Esophagus muscularis mucosa (tissue), 4 donors: ENCODE data around the gene EPSTI1. TPM values are rescaled to one million over a fixed set of nuclear protein-coding genes. Genes with fewer than 3 reads are reported as not detected.

ENCODE experiments used
- DNase-seq: peaks from one replicate; pipeline ENCODE4 v3.0.0-alpha.2; 2017; ENCODE audit errors: extremely low spot score
- H3K27ac ChIP-seq, 4 donors: fragments of 200-600 bp; sonication (generic); replicated peaks in 1 of 4; 1 replicate in 3 of 4; 2 replicates in 1 of 4; pipeline ENCODE4 v1.5.1; 2016 to 2019; ENCODE audit warnings: mild to moderate bottlenecking in 1 of 4
- H3K27me3 ChIP-seq, 4 donors: fragments of 200-600 bp; sonication (generic); one replicate each; pipeline versions ENCODE4 v1.5.1 to v1.6.0; 2016 to 2019
- H3K36me3 ChIP-seq, 4 donors: fragments of 200-600 bp; sonication (generic); one replicate each; pipeline ENCODE4 v1.5.1; 2016 to 2019
- H3K4me1 ChIP-seq, 4 donors: fragments of 200-600 bp; sonication (generic); one replicate each; pipeline ENCODE4 v1.5.1; 2016 to 2019
- H3K4me3 ChIP-seq, 4 donors: fragments of 200-600 bp; sonication (generic); 1 replicate in 2 of 4; 2 replicates in 2 of 4; pipeline ENCODE4 v1.5.1; 2016 to 2019; ENCODE audit warnings: mild to moderate bottlenecking in 4 of 4, moderate library complexity in 1 of 4
- H3K9me3 ChIP-seq, 4 donors: fragments of 200-600 bp; sonication (generic); 1 replicate in 3 of 4; 2 replicates in 1 of 4; pipeline ENCODE4 v1.5.1; 2016 to 2019
- CTCF ChIP-seq, 3 experiments: fragments of 200-600 bp in 2 of 3; fragments of 450-650 bp in 1 of 3; sonication (generic) in 2 of 3; IDR thresholded peaks; one replicate each; pipeline ENCODE4 v1.5.1; 2017 to 2019; ENCODE audit warnings: antibody characterized with exemption in 3 of 3, mild to moderate bottlenecking in 2 of 3, moderate library complexity in 1 of 3
- EP300 ChIP-seq: sonication (generic); formaldehyde crosslinking; IDR thresholded peaks from one replicate; pipeline ENCODE4 v1.6.1; 2017; ENCODE audit warnings: antibody characterized with exemption
- POLR2A ChIP-seq: fragments of 450-650 bp; IDR thresholded peaks from one replicate; pipeline ENCODE4 v1.6.1; 2017; ENCODE audit warnings: antibody characterized with exemption, moderate library complexity, mild to moderate bottlenecking, low read depth
- POLR2AphosphoS5 ChIP-seq, 2 donors: sonication (generic); formaldehyde crosslinking; IDR thresholded peaks; one replicate each; pipeline ENCODE4 v1.6.1; 2017; ENCODE audit warnings: antibody characterized with exemption in 2 of 2
- WGBS: methylation state at CpG from one replicate; pipeline ENCODE4 v1.1.5; 2018; 5-methylcytosine and 5-hydroxymethylcytosine counted together
- intact Hi-C: fragments of 100-400 bp; cut with DNase I; formaldehyde crosslinking; loops from one replicate; pipeline ENCODE4 v1.15.1; 2023
- total RNA-seq, 4 donors: library from RNA; depleted of rRNA; stranded (reverse); fragments of >200 nt; gene quantifications; one replicate each; pipeline versions ENCODE4 v1.1.0 to v1.2.1, GENCODE V29; 2016

Gene EPSTI1
- total RNA-seq, 4 donors from 2014 or later = 4.6 to 16.3 (median 9.6) TPM

DNA sequence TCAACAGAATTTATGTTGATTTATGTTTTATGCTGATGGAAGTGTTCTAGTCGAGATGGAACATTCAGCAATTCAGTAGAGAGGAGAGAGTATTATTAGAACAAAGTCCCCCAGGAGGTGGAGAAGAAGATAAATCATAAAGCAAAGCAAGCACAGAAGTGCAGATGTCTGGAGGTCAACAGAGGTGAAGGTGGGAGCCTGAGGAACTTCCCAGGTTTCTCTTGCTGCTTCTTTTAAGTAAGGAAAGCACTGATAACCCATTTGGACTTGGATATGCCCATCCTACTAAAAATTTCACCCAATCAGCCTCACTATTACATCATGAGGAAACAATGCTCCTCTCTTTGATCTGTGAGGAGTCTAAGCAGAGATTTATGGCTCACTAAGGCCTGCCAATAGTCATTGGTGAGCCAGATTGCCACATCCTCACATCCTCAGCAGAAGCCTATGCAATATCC, 98.8 kb downstream of the EPSTI1 start:
- TF ChIP-seq POLR2AphosphoS5 (IDR thresholded peaks at IDR 0.05) = no peak
- TF ChIP-seq POLR2A = no peak
- no peak for TF ChIP-seq CTCF (IDR thresholded peaks at IDR 0.05)
- no peak for TF ChIP-seq EP300
- WGBS = 50% methylated on average over 1 of the region's 1 CpG
- Histone ChIP-seq H3K4me3 (no peak overlapping the region), H3K36me3 (peaks cover 0 to 15% (median 6%) of the 10 kb centered on the region in 4 donors), H3K9me3 (no peaks in the 10 kb centered on the region), H3K4me1 (peaks cover 7 to 17% (median 14%) of the 10 kb centered on the region in 4 donors), H3K27me3 (no peaks in the 10 kb centered on the region), H3K27ac (no peak overlapping the region)
- DNase-seq = no peak
- intact Hi-C loops = no loop called here

DNA sequence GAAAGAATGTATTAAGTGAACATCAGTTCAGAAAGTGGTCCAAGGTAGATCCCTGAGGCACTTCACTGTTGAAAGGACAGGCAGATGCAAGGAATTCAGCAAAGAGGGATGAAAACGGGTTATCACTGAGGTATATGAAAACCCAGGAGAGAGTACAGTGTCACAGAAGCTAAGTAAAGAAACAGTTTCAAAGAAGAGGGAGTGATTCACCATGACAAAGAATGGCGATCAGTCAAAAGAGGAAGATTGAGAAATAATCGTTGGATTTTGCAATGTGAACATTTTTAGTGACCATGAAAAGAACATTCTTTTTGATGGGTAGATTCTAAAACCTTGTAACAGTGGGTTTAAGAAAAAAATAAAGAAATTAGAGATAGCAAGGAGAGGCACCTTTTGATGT, 99.3 kb downstream of the EPSTI1 start:
- DNase-seq = no peak
- TF ChIP-seq POLR2AphosphoS5 (IDR thresholded peaks at IDR 0.05) (no peak), EP300 (no peak), POLR2A (no peak), CTCF (IDR thresholded peaks at IDR 0.05) (no peak)
- Histone ChIP-seq H3K27me3 (no peaks in the 10 kb centered on the region), H3K27ac (no peak overlapping the region), H3K4me3 (no peak overlapping the region), H3K4me1 (peaks cover 7 to 17% (median 14%) of the 10 kb centered on the region in 4 donors), H3K9me3 (no peaks in the 10 kb centered on the region), H3K36me3 (peaks cover 0 to 18% (median 7%) of the 10 kb centered on the region in 4 donors)
- intact Hi-C loops = no loop called here
- 80% methylated on average over 3 of the region's 3 CpGs for WGBS

DNA sequence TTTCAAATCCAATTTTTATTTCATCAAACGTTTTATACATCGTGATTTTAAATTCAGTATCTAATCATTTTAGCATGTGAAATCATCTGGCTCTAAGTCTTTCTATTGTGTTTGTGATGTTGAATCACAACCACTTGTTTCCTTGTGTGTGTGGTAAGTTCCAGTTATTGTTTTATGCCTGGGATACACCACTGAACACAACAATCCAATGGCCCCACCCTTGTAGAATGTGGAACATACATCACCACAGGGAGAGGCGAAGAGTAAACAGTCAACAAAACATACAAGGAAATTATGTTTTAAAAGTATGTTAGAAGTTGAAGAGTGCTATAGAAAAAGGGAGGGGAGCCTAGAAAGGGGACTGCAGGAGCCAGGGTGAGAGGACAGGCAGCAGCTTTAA, 100.5 kb downstream of the EPSTI1 start:
- H3K9me3 ChIP-seq = no peaks in the 10 kb centered on the region
- 93% methylated on average over 3 of the region's 3 CpGs for WGBS
- no peak for DNase-seq
- intact Hi-C loops = no loop called here
- no peaks in the 10 kb centered on the region for H3K27me3 ChIP-seq
- TF ChIP-seq CTCF (IDR thresholded peaks at IDR 0.05) (no peak), EP300 (no peak), POLR2A (no peak), POLR2AphosphoS5 (IDR thresholded peaks at IDR 0.05) (no peak)
- H3K4me1 ChIP-seq = peaks cover 7 to 17% (median 14%) of the 10 kb centered on the region in 4 donors
- no peak overlapping the region for H3K4me3 ChIP-seq
- H3K36me3 ChIP-seq = peaks cover 0 to 17% (median 5%) of the 10 kb centered on the region in 4 donors
- H3K27ac ChIP-seq = no peak overlapping the region

- WGBS = 87% methylated on average over 8 of the region's 8 CpGs
Measured at GRCh38 chr13:42885325-42885724, 106.7 kb downstream of the EPSTI1 start.

More at GRCh38 chr13:42885325-42885724, 106.7 kb downstream of the EPSTI1 start:
- H3K4me3 ChIP-seq = no peak overlapping the region
- intact Hi-C loops = no loop called here
- H3K9me3 ChIP-seq = no peaks in the 10 kb centered on the region
- no peaks in the 10 kb centered on the region for H3K27me3 ChIP-seq
- H3K4me1 ChIP-seq = peaks cover 0 to 15% (median 4%) of the 10 kb centered on the region in 4 donors
- no peak for TF ChIP-seq CTCF (IDR thresholded peaks at IDR 0.05)
- TF ChIP-seq EP300 = no peak
- no peak for TF ChIP-seq POLR2AphosphoS5 (IDR thresholded peaks at IDR 0.05)
- TF ChIP-seq POLR2A = no peak
- no peak for DNase-seq
- H3K27ac ChIP-seq = no peak overlapping the region
- H3K36me3 ChIP-seq = peaks cover 0 to 17% (median 5%) of the 10 kb centered on the region in 4 donors
